SU-DHL-6 (cell line): Measurements from ENCODE around the gene ZNF599.
"Not testable (repeated sequence)": the region's sequence is repeated elsewhere in the genome, so short reads cannot be mapped to it uniquely, and the experiment has no call there.

ENCODE experiments used
- H2AFZ ChIP-seq: fragments of 200-600 bp; sonication (generic); 2 replicates; pipeline ENCODE4 v1.6.1; 2014; ENCODE audit warnings: low read depth, mild to moderate bottlenecking, moderate library complexity, mixed read lengths, antibody characterized with exemption, low read length; ENCODE audit not compliant: severe bottlenecking
- H3F3A ChIP-seq: fragments of 200-600 bp; shearing (Covaris generic); 2 replicates; pipeline ENCODE4 v1.6.0; 2016; ENCODE audit warnings: antibody characterized with exemption, mild to moderate bottlenecking; ENCODE audit not compliant: insufficient read depth
- H3K27ac ChIP-seq: fragments of 200-600 bp; sonication (generic); 2 replicates; pipeline ENCODE4 v1.5.1; 2016; ENCODE audit warnings: low read depth, mild to moderate bottlenecking, low read length, moderate library complexity, mixed read lengths
- H3K27me3 ChIP-seq: fragments of 200-600 bp; sonication (generic), shearing (Covaris generic); 2 replicates; pipeline ENCODE4 v1.6.0; 2014; ENCODE audit warnings: mild to moderate bottlenecking, low read length
- H3K36me3 ChIP-seq: fragments of 200-600 bp; sonication (generic); 2 replicates; pipeline ENCODE4 v1.6.1; 2014; ENCODE audit warnings: mild to moderate bottlenecking, low read length, mixed read lengths
- H3K4me2 ChIP-seq: fragments of 300-600, 200-600 bp; shearing (Covaris generic), sonication (generic); 2 replicates; pipeline ENCODE4 v1.6.0; 2014; ENCODE audit warnings: low read length, low read depth, mild to moderate bottlenecking; ENCODE audit not compliant: poor library complexity, severe bottlenecking
- H3K4me3 ChIP-seq: fragments of 200-600 bp; sonication (generic); 2 replicates; pipeline ENCODE4 v1.5.1; 2014; ENCODE audit warnings: antibody characterized with exemption, low read length, mild to moderate bottlenecking, mixed read lengths; ENCODE audit not compliant: insufficient read depth, poor library complexity, severe bottlenecking
- H3K79me2 ChIP-seq: fragments of 200-600 bp; sonication (generic); 2 replicates; pipeline ENCODE4 v1.6.1; 2014; ENCODE audit warnings: mild to moderate bottlenecking, low read length, moderate library complexity; ENCODE audit not compliant: insufficient read depth
- H3K9ac ChIP-seq: fragments of 200-600 bp; sonication (generic); 2 replicates; pipeline ENCODE4 v1.7.0; 2014; ENCODE audit warnings: mild to moderate bottlenecking, low read length
- H3K9me2 ChIP-seq: fragments of 200-600 bp; sonication (generic); replicated peaks from 2 replicates; pipeline ENCODE4 v1.6.1; 2014; ENCODE audit warnings: low read length; ENCODE audit not compliant: insufficient read depth
- H3K9me3 ChIP-seq: fragments of 200-600 bp; sonication (generic); 2 replicates; pipeline ENCODE4 v1.6.1; 2014; ENCODE audit warnings: low read length, mixed read lengths; ENCODE audit not compliant: insufficient read depth
- H4K20me1 ChIP-seq: fragments of 200-600 bp; sonication (generic); 2 replicates; pipeline ENCODE4 v1.6.1; 2014; ENCODE audit warnings: low read depth, mild to moderate bottlenecking, antibody characterized with exemption, low read length, moderate library complexity, mixed read lengths
- CTCF ChIP-seq: fragments of 200-600 bp; sonication (generic); IDR thresholded peaks from one replicate; pipeline ENCODE4 v1.5.1; 2017; ENCODE audit warnings: antibody characterized with exemption, mild to moderate bottlenecking, low read length, moderate library complexity; ENCODE audit not compliant: insufficient read depth, poor library complexity, severe bottlenecking
- EZH2phosphoT487 ChIP-seq: fragments of 200-600 bp; sonication (generic), shearing (Covaris generic); conservative IDR thresholded peaks from 2 replicates; pipeline ENCODE4 v1.6.1; 2018; ENCODE audit warnings: mild to moderate bottlenecking, antibody characterized with exemption, low read length, moderate library complexity, mixed read lengths

Gene ZNF599

GRCh38 chr19:34808566-34808965, 35.6 kb upstream of the ZNF599 start:
- H3K4me2 ChIP-seq: no peak overlapping the region
- H3K9me3 ChIP-seq: peaks cover 10% of the 10 kb centered on the region; the same call in 1 of the 2 replicates
- no peak overlapping the region for H3K27ac ChIP-seq
- H3F3A ChIP-seq: no peaks in the 10 kb centered on the region
- H3K4me3 ChIP-seq: no peak overlapping the region
- no peaks in the 10 kb centered on the region for H3K9me2 ChIP-seq
- H3K27me3 ChIP-seq: no peaks in the 10 kb centered on the region
- H3K36me3 ChIP-seq: no peaks in the 10 kb centered on the region
- H2AFZ ChIP-seq: no peak overlapping the region
- no peak overlapping the region for H3K9ac ChIP-seq
- no peaks in the 10 kb centered on the region for H4K20me1 ChIP-seq
- TF ChIP-seq CTCF: no peak
- TF ChIP-seq EZH2phosphoT487: no peak
- no peaks in the 10 kb centered on the region for H3K79me2 ChIP-seq

DNA sequence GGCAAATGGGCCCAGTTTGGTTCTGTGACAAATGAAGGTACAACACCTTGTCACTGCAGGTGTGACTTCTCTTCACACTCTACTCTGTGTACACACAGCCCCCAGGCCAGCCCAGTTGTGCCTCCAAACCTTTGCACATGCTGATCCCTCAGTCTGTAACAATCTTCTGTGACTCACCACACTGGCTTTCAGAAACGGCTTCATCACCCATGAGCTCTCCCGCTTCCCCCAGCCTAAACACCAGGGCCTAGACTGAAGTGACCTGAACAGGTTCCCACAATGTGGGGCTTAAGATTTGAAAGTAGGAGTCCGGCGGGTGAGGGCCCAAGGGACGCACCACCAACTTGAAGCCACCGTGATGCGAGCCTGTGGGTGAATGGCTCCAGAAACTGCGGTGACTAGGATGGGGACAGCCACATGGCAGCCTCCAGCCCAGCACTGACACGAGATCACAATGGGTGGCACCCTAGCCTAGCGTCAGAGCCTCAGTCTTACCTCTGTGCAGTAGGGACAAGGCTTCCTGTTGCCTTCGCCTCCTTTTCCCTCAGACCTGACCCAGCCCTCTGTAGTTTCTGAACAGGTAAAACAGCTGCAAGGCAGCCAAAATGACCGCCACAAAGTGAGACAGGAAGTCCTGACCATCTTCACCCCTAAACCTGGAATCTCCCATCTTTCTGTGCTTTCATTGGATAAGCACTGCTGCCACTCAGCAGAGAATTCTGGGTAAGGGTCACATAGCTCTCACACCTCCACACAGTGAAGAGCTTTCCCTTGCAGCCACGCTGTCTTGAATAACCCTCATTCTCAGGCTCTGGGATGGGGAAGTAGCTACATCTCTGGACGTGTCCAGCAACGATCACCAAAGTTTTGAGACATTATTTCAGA, 34.2 kb upstream of the ZNF599 start:
- Histone ChIP-seq H2AFZ (no peak overlapping the region), H3K79me2 (no peaks in the 10 kb centered on the region), H3K9me3 (peaks cover 10% of the 10 kb centered on the region; the same call in 1 of the 2 replicates), H4K20me1 (no peaks in the 10 kb centered on the region), H3K27me3 (no peaks in the 10 kb centered on the region), H3K27ac (no peak overlapping the region), H3F3A (no peaks in the 10 kb centered on the region), H3K4me3 (no peak overlapping the region), H3K9ac (no peak overlapping the region), H3K4me2 (no peak overlapping the region), H3K9me2 (no peaks in the 10 kb centered on the region), H3K36me3 (no peaks in the 10 kb centered on the region)
- TF ChIP-seq EZH2phosphoT487 (no peak), CTCF (no peak)

DNA sequence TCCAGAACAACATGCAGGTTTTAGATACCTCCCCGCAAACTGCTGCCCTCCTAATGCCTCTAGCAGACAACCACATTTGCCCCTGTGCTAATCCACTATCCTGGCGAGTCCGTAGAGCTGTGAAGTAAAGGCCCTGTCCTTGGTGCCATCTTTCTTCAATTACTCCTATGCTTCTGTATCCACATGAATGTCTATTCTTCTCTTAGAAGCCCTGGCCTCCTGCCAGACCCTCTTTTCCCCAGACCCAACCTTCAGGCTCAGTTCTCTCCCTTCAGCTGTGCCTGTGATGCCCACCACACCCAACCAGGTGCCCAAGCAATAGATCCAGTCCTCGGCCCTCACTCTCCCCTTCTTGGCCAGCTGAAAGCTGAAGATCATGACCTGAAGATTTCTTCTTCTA, 31.1 kb upstream of the ZNF599 start:
- Histone ChIP-seq H2AFZ (no peak overlapping the region), H3K27ac (no peak overlapping the region), H4K20me1 (no peaks in the 10 kb centered on the region), H3K9ac (no peak overlapping the region), H3K36me3 (no peaks in the 10 kb centered on the region), H3F3A (no peaks in the 10 kb centered on the region), H3K4me3 (no peak overlapping the region), H3K27me3 (no peaks in the 10 kb centered on the region), H3K4me2 (no peak overlapping the region), H3K9me2 (no peaks in the 10 kb centered on the region), H3K9me3 (peaks cover 7% of the 10 kb centered on the region; the same call in 1 of the 2 replicates), H3K79me2 (no peaks in the 10 kb centered on the region)
- TF ChIP-seq CTCF: no peak
- TF ChIP-seq EZH2phosphoT487: no peak

- H3K79me2 ChIP-seq, H3K9me3 ChIP-seq, H3K9me2 ChIP-seq, H3K4me2 ChIP-seq, H3F3A ChIP-seq, H3K9ac ChIP-seq, H3K27me3 ChIP-seq, H3K36me3 ChIP-seq, H4K20me1 ChIP-seq, H3K4me3 ChIP-seq, H2AFZ ChIP-seq, H3K27ac ChIP-seq: not testable (repeated sequence)
These were observed 23.9 kb upstream of the ZNF599 start for GRCh38 chr19:34796953-34797352.
